Upper lobe of left lung (tissue), 6 donors: ENCODE results near the gene MRPL40. TPM values are rescaled to one million over a fixed set of nuclear protein-coding genes. Genes with fewer than 3 reads are reported as not detected.

ENCODE experiments used
- ATAC-seq, 2 donors: fragments of 200-7000 bp; cut with Tn5 transposase; one replicate each; pipeline ENCODE4 v1.9.1; 2022; ENCODE audit warnings: mild to moderate bottlenecking in 2 of 2, moderate library complexity in 2 of 2; ENCODE audit not compliant: low FRiP score in 2 of 2
- DNase-seq, 2 donors: peaks; one replicate each; pipeline ENCODE4 v3.0.0-alpha.2; 2019 to 2020
- H3K27ac ChIP-seq, 4 donors: fragments of 200-600 bp; sonication (generic); one replicate each; pipeline ENCODE4 v1.5.1; 2016 to 2019
- H3K27me3 ChIP-seq, 4 donors: fragments of 200-600 bp; sonication (generic); one replicate each; pipeline ENCODE4 v1.5.1; 2017 to 2019
- H3K36me3 ChIP-seq, 4 donors: fragments of 200-600 bp; sonication (generic); one replicate each; pipeline ENCODE4 v1.5.1; 2016 to 2019
- H3K4me1 ChIP-seq, 4 donors: fragments of 200-600 bp; sonication (generic); one replicate each; pipeline ENCODE4 v1.5.1; 2018 to 2019
- H3K4me3 ChIP-seq, 4 donors: fragments of 200-600 bp; sonication (generic); one replicate each; pipeline ENCODE4 v1.5.1; 2017 to 2019; ENCODE audit warnings: mild to moderate bottlenecking in 2 of 4, moderate library complexity in 1 of 4
- H3K9me3 ChIP-seq, 4 donors: fragments of 200-600 bp; sonication (generic); one replicate each; pipeline ENCODE4 v1.5.1; 2018 to 2019
- CTCF ChIP-seq, 6 experiments: fragments of 450-650 bp in 4 of 6; fragments of 200-600 bp in 2 of 6; sonication (generic) in 2 of 6; IDR thresholded peaks; one replicate each; pipeline ENCODE4 v1.5.1; 2016 to 2019; ENCODE audit warnings: antibody characterized with exemption in 6 of 6
- EP300 ChIP-seq, 4 donors: sonication (generic); formaldehyde crosslinking; IDR thresholded peaks; one replicate each; pipeline ENCODE4 v1.5.1; 2017; ENCODE audit warnings: antibody characterized with exemption in 4 of 4, control low read depth in 2 of 4
- POLR2A ChIP-seq, 4 donors: fragments of 450-650 bp; IDR thresholded peaks; one replicate each; pipeline ENCODE4 v1.5.1; 2016 to 2017; ENCODE audit warnings: antibody characterized with exemption in 4 of 4, mild to moderate bottlenecking in 2 of 4
- POLR2AphosphoS5 ChIP-seq, 2 donors: sonication (generic); formaldehyde crosslinking; IDR thresholded peaks; one replicate each; pipeline ENCODE4 v1.5.1; 2017; ENCODE audit warnings: antibody characterized with exemption in 2 of 2
- WGBS, 2 donors: methylation state at CpG; one replicate each; pipeline ENCODE4 v1.1.5; 2017 to 2018; 5-methylcytosine and 5-hydroxymethylcytosine counted together
- total RNA-seq, 6 donors: library from RNA; depleted of rRNA in 4 of 6; stranded (reverse); fragments of >200 nt in 4 of 6; gene quantifications; one replicate each; pipeline versions ENCODE4 v1.1.0 to v1.2.1, GENCODE V29; 2016 to 2021
- donor health status: DM: no; HTN: no; CAD: no; lungs with moderate emphysema.
- donor health status: DM: no; HTN: yes; CAD: no; lungs with severe emphysema.

Gene MRPL40
- total RNA-seq, 6 donors from 2014 or later, result 18.9 to 27.3 (median 22.9) TPM

- Histone ChIP-seq H3K27me3 (no peaks in the 10 kb centered on the region), H3K36me3 (peaks cover 26 to 83% (median 74%) of the 10 kb centered on the region in 4 donors), H3K27ac (no peak overlapping the region), H3K9me3 (no peaks in the 10 kb centered on the region), H3K4me1 (peaks cover 3 to 15% (median 12%) of the 10 kb centered on the region in 4 donors), H3K4me3 (no peak overlapping the region)
- 91 to 96% methylated on average over 8 of the region's 8 CpGs for WGBS, 2 donors
- ATAC-seq (no peak), DNase-seq (no peak)
- TF ChIP-seq POLR2AphosphoS5 (IDR thresholded peaks at IDR 0.05) (no peak), POLR2A (IDR thresholded peaks at IDR 0.05) (no peak), EP300 (IDR thresholded peaks at IDR 0.05) (no peak), CTCF (IDR thresholded peaks at IDR 0.05) (no peak)
Measured at GRCh38 chr22:19472233-19472632, 39.9 kb downstream of the MRPL40 start.

- no peak overlapping the region for H3K27ac ChIP-seq
- H3K36me3 ChIP-seq, result peaks cover 16 to 70% (median 61%) of the 10 kb centered on the region in 4 donors
- no peak for DNase-seq
- no peak for ATAC-seq
- H3K9me3 ChIP-seq, result no peaks in the 10 kb centered on the region
- no peak for TF ChIP-seq EP300 (IDR thresholded peaks at IDR 0.05)
- no peak for TF ChIP-seq CTCF (IDR thresholded peaks at IDR 0.05)
- TF ChIP-seq POLR2A (IDR thresholded peaks at IDR 0.05), result no peak
- TF ChIP-seq POLR2AphosphoS5 (IDR thresholded peaks at IDR 0.05), result no peak
- WGBS, 2 donors, result 70 to 74% methylated on average over 2 to 3 of the region's 3 CpGs
- peaks cover 14 to 28% (median 21%) of the 10 kb centered on the region in 4 donors for H3K4me1 ChIP-seq
- H3K4me3 ChIP-seq, result no peak overlapping the region
- H3K27me3 ChIP-seq, result no peaks in the 10 kb centered on the region
Measured at GRCh38 chr22:19473578-19473977, 41.2 kb downstream of the MRPL40 start.

- Histone ChIP-seq H3K27me3 (no peaks in the 10 kb centered on the region), H3K27ac (no peak overlapping the region), H3K4me3 (no peak overlapping the region), H3K36me3 (peaks cover 12 to 45% (median 37%) of the 10 kb centered on the region in 4 donors), H3K4me1 (peaks cover 18 to 34% (median 27%) of the 10 kb centered on the region in 4 donors), H3K9me3 (no peaks in the 10 kb centered on the region)
- TF ChIP-seq CTCF (IDR thresholded peaks at IDR 0.05), result no peak
- no peak for TF ChIP-seq EP300 (IDR thresholded peaks at IDR 0.05)
- TF ChIP-seq POLR2AphosphoS5 (IDR thresholded peaks at IDR 0.05), result no peak
- TF ChIP-seq POLR2A (IDR thresholded peaks at IDR 0.05), result no peak
- 80 to 85% methylated on average over 3 of the region's 3 CpGs for WGBS, 2 donors
- no peak for ATAC-seq
- no peak for DNase-seq
Measured at GRCh38 chr22:19476023-19476422, 43.7 kb downstream of the MRPL40 start.

- Histone ChIP-seq H3K27ac (peak overlapping the region; percentile 94 to 98 (median 96)), H3K4me1 (peaks cover 18 to 34% (median 27%) of the 10 kb centered on the region in 4 donors), H3K4me3 (peak overlapping the region in 3 of 4 donors; percentile 81 to 95 (median 92)), H3K9me3 (no peaks in the 10 kb centered on the region), H3K36me3 (peaks cover 5 to 31% (median 24%) of the 10 kb centered on the region in 4 donors), H3K27me3 (no peaks in the 10 kb centered on the region)
- ATAC-seq (no peak), DNase-seq (no peak)
- 21 to 23% methylated on average over 5 of the region's 5 CpGs for WGBS, 2 donors
- TF ChIP-seq CTCF (IDR thresholded peaks at IDR 0.05) (no peak), POLR2A (IDR thresholded peaks at IDR 0.05) (no peak), POLR2AphosphoS5 (IDR thresholded peaks at IDR 0.05) (no peak), EP300 (IDR thresholded peaks at IDR 0.05) (no peak)
Measured at GRCh38 chr22:19477321-19478044, 45.1 kb downstream of the MRPL40 start.
